ENCODE results near the gene PXT1. TPM values are rescaled to one million over a fixed set of nuclear protein-coding genes. Genes with fewer than 3 reads are reported as not detected.

Gene PXT1
- total RNA-seq, 1 donor from 2014 or later: not detected

DNA sequence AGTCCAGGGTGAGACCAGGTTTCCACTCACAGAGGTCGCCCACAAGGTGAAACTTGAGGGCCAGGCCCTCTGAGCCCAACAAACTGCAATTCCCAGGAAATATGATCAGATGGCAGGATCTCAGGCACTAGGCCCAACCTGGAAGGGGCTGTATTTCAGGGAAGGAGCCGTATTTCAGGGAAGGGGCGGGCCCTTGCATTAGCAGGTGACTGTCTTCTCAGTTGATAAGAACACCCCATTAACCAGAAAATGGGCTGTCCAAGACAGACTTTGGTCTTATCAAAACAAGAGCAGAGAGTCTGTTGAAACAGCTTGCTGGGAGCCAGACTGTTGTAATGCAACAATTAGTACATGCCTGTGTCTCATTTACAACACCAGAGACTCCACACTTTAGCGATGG lies 95.0 kb downstream of the PXT1 start:
- no peak for DNase-seq (ENCODE audit: low spot score)

DNA sequence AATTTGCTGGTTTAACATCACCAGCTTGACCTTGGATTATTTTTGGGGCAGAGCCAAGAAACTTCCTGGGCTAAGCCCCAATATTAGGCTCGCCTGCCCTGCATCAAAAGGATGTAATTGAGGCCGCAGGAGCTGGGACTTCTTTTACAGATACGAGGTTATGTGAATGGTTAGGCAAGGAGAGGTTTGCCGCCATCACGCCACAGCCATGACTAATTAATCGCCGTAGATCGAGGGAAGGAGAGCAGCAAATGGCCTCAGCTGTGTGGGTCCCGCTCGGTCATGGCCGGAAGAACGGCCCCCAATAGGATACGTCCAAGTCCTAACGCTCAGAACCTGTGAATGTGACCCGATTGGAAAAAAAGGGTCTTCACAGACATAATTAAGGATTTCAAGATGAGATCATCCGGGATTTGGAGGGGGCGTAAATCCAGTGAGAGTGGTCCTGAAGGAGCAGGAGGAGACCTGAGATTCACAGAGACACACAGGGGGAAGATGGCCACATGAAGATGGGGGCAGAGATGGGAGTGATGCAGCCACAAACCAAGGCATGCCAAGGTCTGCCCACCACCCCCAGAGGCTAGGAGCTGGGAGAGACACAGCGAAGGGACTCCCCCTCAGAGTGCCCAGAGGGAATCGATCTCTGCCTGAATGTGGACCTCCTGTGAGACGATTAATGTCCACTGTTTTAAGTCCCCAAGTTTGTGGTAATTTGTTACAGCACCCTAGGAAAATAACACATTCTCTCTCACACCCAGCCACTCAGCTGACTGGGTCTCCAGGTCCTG lies 96.0 kb downstream of the PXT1 start:
- no peak for DNase-seq (ENCODE audit: low spot score)

DNA sequence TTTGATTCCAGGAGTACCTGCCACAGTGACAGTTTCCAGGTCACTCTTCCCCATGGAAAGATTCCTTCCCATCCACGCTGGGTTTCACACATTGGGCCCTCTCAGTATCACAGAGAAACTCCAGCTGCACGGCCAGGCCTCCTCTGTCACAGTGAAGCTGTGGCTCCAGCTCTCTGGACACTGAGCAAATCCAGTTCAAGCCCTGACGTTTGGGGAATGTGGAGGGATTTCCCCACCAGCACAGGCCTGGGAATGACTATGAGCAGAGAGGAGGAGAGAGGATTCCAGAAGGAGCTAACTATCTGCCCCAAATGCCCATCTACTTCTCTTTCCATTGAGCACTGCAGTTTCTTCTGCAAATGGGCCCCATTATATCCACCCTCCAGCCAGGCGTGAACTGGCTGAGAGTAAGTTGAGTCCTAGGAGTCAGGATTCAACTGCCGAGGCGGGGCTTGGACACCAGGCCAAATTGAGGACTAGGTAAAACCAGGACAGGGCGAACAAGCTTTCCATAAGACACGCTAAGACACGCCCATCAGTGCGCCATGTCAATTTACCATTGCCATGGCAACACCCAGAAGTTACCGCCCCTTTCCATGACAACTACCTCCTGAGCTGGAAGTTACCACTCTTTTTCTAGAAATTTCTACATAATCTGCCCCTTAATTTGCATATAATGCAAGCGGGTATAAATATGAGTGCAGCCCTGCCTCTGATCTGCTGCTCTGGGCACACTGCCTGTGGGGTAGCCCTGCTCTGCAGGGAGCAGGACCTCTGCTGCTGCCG lies 96.8 kb downstream of the PXT1 start:
- peak; percentile 70 for DNase-seq (ENCODE audit: low spot score)

DNA sequence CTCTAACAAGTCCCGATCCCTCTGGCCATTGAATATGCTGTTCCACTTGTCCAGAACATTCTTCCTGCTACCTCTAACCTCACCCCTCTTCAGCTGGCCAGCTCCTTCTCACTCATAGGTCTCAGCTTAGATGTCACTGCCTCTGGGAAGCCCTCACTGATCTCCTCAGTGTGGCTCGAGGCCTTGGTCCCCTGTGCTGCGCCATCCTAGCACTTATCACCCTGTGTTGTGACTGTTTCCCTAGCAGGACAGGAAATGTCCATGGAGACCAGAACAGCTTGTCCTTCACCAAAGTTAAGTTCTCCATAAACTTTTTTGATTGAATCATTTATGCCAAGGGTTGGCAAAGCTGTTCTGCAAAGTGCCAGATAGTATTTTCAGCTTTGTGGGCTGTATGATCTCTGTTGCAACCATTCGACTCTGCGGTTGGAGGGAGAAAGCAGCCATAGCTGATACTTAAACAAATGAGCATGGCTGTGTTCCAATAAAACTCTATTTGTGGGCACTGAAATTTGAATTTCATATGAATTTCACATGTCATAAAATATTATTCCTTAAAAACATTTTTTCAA lies 99.5 kb downstream of the PXT1 start:
- no peak for DNase-seq (ENCODE audit: low spot score)

DNA sequence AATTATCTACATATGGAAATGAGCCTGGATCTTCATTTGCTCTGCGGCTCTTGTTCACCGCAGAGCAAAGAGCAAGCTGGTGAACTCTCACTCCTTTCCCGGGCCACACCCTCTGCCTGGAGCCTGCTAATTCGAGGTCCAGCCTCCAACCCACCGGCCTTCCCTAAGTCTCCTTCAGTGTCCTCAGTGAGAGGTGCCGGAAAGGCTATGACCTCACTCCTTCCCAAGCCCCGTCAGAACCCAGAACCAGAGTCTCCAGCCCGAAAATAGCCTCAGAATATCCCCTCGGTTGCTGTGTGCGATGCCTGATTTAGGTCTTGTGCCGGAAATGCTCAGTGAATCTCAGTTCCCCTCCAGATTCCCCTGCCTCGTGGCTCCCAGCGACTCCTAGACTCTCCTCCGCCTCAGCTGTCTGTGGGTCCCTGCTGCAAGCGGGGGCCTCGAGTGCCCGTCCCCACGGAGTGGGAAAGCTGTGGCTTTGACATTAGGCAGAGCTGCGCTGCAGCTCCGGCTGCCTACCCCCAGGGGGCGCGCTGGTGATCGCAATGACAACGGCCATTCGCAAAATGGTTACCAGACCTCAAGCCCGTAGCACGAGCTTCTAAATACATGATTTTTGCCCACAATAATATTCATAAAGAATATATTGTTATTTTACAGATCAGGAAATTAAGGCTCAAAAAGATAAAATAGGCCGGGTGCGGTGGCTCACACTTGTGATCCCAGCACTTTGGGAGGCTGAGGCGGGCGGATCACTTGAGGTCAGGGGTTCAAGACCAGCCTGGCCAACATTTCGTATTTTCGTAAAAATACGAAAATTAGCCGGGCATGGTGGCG lies 101.8 kb downstream of the PXT1 start:
- peak; percentile 59 for DNase-seq (ENCODE audit: low spot score)

Other genes starting within 250 kb of the PXT1 start
- gene BRPF3, start 246.1 kb downstream of the PXT1 start, total RNA-seq (ENCODE audit: insufficient read depth, low replicate concordance): 9.4 TPM
- gene PNPLA1, start 172.8 kb downstream of the PXT1 start, total RNA-seq (ENCODE audit: insufficient read depth, low replicate concordance): 1.4 TPM
- gene BNIP5, start 106.0 kb downstream of the PXT1 start, total RNA-seq (ENCODE audit: insufficient read depth, low replicate concordance): 1.2 TPM
- gene ETV7, start 55.2 kb downstream of the PXT1 start, total RNA-seq (ENCODE audit: insufficient read depth, low replicate concordance): 0.96 TPM
- gene KCTD20, start 146 bp upstream of the PXT1 start, total RNA-seq (ENCODE audit: insufficient read depth, low replicate concordance): 67.4 TPM
- gene STK38, start 104.6 kb upstream of the PXT1 start, total RNA-seq (ENCODE audit: insufficient read depth, low replicate concordance): 21.2 TPM
- 91.2 TPM for gene SRSF3, start 151.5 kb upstream of the PXT1 start, total RNA-seq (ENCODE audit: insufficient read depth, low replicate concordance)
- 34.2 TPM for gene CDKN1A, start 235.9 kb upstream of the PXT1 start, total RNA-seq (ENCODE audit: insufficient read depth, low replicate concordance)